Mucosa of stomach (tissue), 1 donor: ENCODE results near the gene TRDMT1.

Source experiments
- H3K27me3 ChIP-seq: one replicate; pipeline ENCODE4 v1.7.0; 2013; ENCODE audit warnings: mild to moderate bottlenecking, low read length; ENCODE audit not compliant: control insufficient read depth, insufficient read depth
- H3K36me3 ChIP-seq: one replicate; pipeline ENCODE4 v1.7.0; 2013; ENCODE audit warnings: low read length; ENCODE audit not compliant: control insufficient read depth, insufficient read depth
- H3K4me1 ChIP-seq: one replicate; pipeline ENCODE4 v1.7.0; 2013; ENCODE audit warnings: mild to moderate bottlenecking, low read length; ENCODE audit not compliant: control insufficient read depth, insufficient read depth
- H3K4me3 ChIP-seq: one replicate; pipeline ENCODE4 v1.7.0; 2013; ENCODE audit warnings: low read length
- H3K9ac ChIP-seq: one replicate; pipeline ENCODE4 v1.7.0; 2013; ENCODE audit warnings: mild to moderate bottlenecking, low read length, moderate library complexity
- H3K9me3 ChIP-seq: one replicate; pipeline ENCODE4 v1.7.0; 2013; ENCODE audit warnings: mild to moderate bottlenecking, low read length, moderate library complexity; ENCODE audit not compliant: control insufficient read depth
- donor health status: Pancreatic carcinoma.

TRDMT1 gene

GRCh38 chr10:17201794-17202116 lies 283 bp upstream of the TRDMT1 start:
- Histone ChIP-seq H3K36me3 (no peaks in the 10 kb centered on the region), H3K4me3 (peak overlapping the region; percentile 82), H3K9ac (peak overlapping the region; percentile 81), H3K27me3 (no peaks in the 10 kb centered on the region), H3K4me1 (peaks cover 5% of the 10 kb centered on the region), H3K9me3 (no peaks in the 10 kb centered on the region)

GRCh38 chr10:17200001-17200911 lies 1.2 kb downstream of the TRDMT1 start:
- Histone ChIP-seq H3K4me3 (peak overlapping the region; percentile 82), H3K4me1 (peaks cover 5% of the 10 kb centered on the region), H3K9me3 (no peaks in the 10 kb centered on the region), H3K9ac (peak overlapping the region; percentile 81), H3K27me3 (no peaks in the 10 kb centered on the region), H3K36me3 (no peaks in the 10 kb centered on the region)

DNA sequence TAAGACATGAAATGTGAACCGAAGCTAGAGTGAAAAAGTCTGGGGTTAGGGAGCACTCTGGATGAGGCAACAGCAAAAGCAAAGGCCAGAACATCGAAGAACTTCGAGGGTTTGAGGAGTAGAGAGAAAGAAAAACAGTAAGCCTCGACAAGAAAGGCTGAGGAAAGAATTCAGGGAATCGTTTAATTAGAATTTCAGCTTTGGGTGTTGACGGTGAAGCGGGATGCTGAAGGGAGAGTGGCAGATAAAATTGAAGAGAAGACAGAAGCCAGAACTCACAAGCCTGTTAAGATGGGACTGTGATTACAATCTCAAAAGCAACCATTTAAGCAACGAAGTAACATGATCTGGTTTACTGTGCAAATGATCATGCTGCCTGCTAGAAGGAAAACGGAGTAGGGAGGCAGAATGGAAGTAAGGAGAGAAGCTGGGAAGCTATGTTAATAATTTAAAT lies 2.1 kb downstream of the TRDMT1 start:
- no peak overlapping the region for H3K4me3 ChIP-seq
- no peaks in the 10 kb centered on the region for H3K9me3 ChIP-seq
- H3K36me3 ChIP-seq, result no peaks in the 10 kb centered on the region
- no peak overlapping the region for H3K9ac ChIP-seq
- no peaks in the 10 kb centered on the region for H3K27me3 ChIP-seq
- H3K4me1 ChIP-seq, result peaks cover 5% of the 10 kb centered on the region

DNA sequence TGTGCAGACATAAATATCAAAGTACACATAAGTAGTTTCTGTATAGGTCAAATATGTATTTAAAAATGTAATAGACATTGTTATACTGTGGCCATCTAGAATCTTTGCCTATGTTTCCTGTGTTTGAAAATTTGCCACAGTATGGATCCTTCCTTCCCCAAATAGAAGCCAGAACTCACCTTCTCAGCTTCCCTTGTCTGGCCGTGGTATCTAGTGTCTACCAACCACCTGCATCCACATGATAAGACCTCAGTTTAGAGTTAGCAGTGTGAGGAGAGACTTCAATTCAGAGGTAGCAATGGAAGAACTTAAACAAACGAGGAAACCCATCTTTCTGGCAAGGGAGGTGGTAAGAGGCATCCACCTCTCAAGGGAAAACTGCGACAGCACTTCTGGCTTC lies 4.9 kb downstream of the TRDMT1 start:
- Histone ChIP-seq H3K36me3 (no peaks in the 10 kb centered on the region), H3K27me3 (no peaks in the 10 kb centered on the region), H3K9me3 (no peaks in the 10 kb centered on the region), H3K4me3 (no peak overlapping the region), H3K9ac (no peak overlapping the region), H3K4me1 (peaks cover under 1% of the 10 kb centered on the region)

DNA sequence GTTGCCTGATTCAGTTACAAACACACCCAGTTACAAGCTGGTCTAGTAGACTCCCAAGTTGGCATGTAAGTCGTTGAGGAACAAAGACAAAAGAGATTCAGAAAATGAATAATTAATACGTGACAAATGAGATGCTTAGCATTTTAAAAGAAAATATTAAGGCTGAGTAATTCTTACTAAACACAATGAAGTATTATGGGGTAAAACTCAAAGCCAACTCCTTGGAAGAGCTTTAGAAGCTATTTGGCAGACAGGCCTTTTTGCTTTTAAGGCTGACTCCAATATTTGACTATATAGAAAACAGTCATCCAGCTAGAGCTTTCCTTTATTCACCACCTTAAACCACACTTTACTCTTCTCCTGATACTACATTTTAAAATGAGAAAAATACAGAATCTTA lies 5.4 kb downstream of the TRDMT1 start:
- Histone ChIP-seq H3K36me3 (no peaks in the 10 kb centered on the region), H3K4me1 (no peaks in the 10 kb centered on the region), H3K27me3 (no peaks in the 10 kb centered on the region), H3K9me3 (no peaks in the 10 kb centered on the region), H3K4me3 (no peak overlapping the region), H3K9ac (no peak overlapping the region)

DNA sequence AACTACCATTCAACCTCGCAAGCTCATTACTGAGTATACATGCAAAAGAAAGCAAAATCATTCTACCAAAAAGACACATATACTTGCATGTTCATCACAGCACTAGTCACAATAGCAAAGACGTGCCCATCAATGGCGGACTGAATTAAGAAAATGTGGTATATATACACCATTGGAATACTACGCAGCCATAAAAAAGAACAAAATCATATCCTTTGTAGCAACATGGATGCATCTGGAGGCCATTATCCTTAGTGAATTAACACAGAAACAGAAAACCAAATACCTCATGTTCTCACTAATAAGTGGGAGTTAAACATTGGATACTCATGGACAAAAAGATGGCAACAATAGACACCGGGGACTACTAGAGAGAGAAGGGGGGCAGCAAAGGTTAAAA lies 6.4 kb downstream of the TRDMT1 start:
- Histone ChIP-seq H3K9me3 (no peaks in the 10 kb centered on the region), H3K4me3 (no peak overlapping the region), H3K36me3 (no peaks in the 10 kb centered on the region), H3K4me1 (no peaks in the 10 kb centered on the region), H3K9ac (no peak overlapping the region), H3K27me3 (no peaks in the 10 kb centered on the region)

- Histone ChIP-seq H3K9ac (no peak overlapping the region), H3K36me3 (no peaks in the 10 kb centered on the region), H3K9me3 (no peaks in the 10 kb centered on the region), H3K4me1 (no peaks in the 10 kb centered on the region), H3K27me3 (no peaks in the 10 kb centered on the region), H3K4me3 (no peak overlapping the region)
Measured at GRCh38 chr10:17190602-17191001, 10.9 kb downstream of the TRDMT1 start.

GRCh38 chr10:17188644-17189172 lies 12.8 kb downstream of the TRDMT1 start:
- Histone ChIP-seq H3K4me3 (no peak overlapping the region), H3K9ac (no peak overlapping the region), H3K9me3 (no peaks in the 10 kb centered on the region)

DNA sequence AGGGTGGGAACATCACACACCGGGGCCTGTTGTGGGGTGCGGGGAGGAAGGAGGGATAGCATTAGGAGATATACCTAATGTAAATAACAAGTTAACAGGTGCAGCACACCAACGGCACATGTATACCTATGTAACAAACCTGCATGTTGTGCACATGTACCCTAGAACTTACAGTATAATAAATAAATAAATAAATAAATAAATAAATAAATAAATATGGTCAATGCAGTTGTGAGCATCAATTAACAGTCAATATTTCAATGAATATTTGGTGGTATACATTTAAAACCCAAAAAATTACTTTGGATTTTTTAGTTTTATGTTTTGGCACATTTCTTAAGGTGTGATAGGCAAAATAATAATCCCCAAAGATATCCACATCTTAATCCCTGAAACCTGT lies 15.6 kb downstream of the TRDMT1 start:
- Histone ChIP-seq H3K9me3 (no peaks in the 10 kb centered on the region), H3K4me3 (no peak overlapping the region)

More at GRCh38 chr10:17188644-17189172, 12.8 kb downstream of the TRDMT1 start:
- H3K36me3 ChIP-seq, result no peaks in the 10 kb centered on the region
- no peaks in the 10 kb centered on the region for H3K4me1 ChIP-seq
- H3K27me3 ChIP-seq, result no peaks in the 10 kb centered on the region

DNA sequence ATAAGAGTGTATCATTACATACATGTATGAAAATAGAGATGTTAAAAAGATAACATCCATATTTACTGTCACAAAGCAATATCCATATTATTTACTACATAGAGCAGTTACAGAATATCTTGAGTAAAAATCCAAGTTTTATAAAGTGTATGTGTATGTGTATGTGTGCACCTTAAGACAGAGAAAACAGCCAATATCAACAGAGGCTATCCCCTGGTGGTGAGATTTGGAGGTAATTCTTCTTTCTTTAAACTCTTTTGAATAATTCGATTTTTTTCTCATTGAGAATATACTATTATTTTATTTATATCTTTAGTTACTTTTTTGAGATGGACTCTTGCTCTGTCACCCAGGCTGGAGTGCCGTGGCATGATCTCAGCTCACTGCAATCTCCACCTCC lies 18.4 kb downstream of the TRDMT1 start:
- H3K27me3 ChIP-seq, result no peaks in the 10 kb centered on the region
- H3K9ac ChIP-seq, result no peak overlapping the region
- no peaks in the 10 kb centered on the region for H3K9me3 ChIP-seq
- H3K36me3 ChIP-seq, result no peaks in the 10 kb centered on the region
- no peaks in the 10 kb centered on the region for H3K4me1 ChIP-seq
- H3K4me3 ChIP-seq, result no peak overlapping the region

More for the DNA sequence above, 15.6 kb downstream of the TRDMT1 start:
- H3K4me1 ChIP-seq, result no peaks in the 10 kb centered on the region
- H3K36me3 ChIP-seq, result no peaks in the 10 kb centered on the region
- H3K9ac ChIP-seq, result no peak overlapping the region
- H3K27me3 ChIP-seq, result no peaks in the 10 kb centered on the region

DNA sequence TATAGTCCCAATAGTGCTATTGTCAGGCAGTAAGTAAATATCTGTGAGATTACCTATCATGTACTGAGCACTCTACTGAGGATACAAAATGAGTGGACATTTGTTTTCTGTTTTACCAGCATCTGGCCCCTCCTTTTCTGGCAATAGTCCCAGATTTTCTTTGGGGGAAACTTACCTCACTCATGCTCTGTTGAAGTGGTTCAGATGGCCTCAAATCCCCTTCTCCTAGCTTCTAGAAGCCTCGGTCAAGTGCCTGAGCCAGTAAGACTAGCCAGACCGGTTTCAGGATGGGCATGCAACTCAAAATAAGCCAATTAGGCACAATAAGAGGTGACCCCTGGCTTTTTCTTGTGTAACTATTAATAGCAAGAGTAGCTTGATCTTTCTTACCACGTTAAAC lies 19.7 kb downstream of the TRDMT1 start:
- Histone ChIP-seq H3K4me1 (no peaks in the 10 kb centered on the region), H3K27me3 (no peaks in the 10 kb centered on the region), H3K9me3 (no peaks in the 10 kb centered on the region), H3K4me3 (no peak overlapping the region), H3K9ac (no peak overlapping the region), H3K36me3 (no peaks in the 10 kb centered on the region)

DNA sequence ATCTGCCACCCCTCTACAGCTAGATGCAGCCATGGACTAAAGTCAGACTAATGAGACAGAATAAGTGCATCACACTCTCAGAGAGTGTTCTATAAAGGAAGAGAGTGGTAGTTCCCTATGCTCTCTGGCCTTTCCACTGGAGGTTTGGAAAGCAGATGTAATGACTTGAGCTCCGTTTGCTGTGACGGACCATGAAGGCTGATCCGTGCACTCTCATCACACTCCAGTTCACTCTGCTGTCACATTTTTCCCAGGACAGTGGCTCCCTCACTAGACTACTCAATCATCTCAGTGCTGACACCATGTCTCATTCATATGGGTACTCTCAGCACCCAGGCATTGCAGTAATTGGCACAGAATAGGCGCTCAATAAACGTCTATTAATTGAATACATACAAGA lies 20.4 kb downstream of the TRDMT1 start:
- no peaks in the 10 kb centered on the region for H3K9me3 ChIP-seq
- no peak overlapping the region for H3K4me3 ChIP-seq
- H3K9ac ChIP-seq, result no peak overlapping the region
- H3K36me3 ChIP-seq, result no peaks in the 10 kb centered on the region
- no peaks in the 10 kb centered on the region for H3K27me3 ChIP-seq
- H3K4me1 ChIP-seq, result no peaks in the 10 kb centered on the region
